Cardiac muscle cell (in vitro differentiated cells and primary cell): ENCODE results near the gene NINJ2. TPM values are rescaled to one million over a fixed set of nuclear protein-coding genes. Genes with fewer than 3 reads are reported as not detected.

Experiments used
- DNase-seq, 2 donors: peaks; one replicate each; pipeline versions ENCODE4 v3.0.0 to v3.0.0-alpha.2; 2010 to 2017; ENCODE audit warnings: low read depth in 1 of 2, low spot score in 1 of 2
- H3K27ac ChIP-seq: fragments of 200-600 bp; sonication (generic); 2 replicates; pipeline ENCODE4 v1.5.1; 2016
- H3K27me3 ChIP-seq: fragments of 200-600 bp; sonication (generic); 2 replicates; pipeline ENCODE4 v1.6.0; 2016; ENCODE audit warnings: control low read depth
- H3K36me3 ChIP-seq: fragments of 200-600 bp; sonication (generic); 2 replicates; pipeline ENCODE4 v1.5.1; 2016; ENCODE audit warnings: control low read depth
- H3K4me1 ChIP-seq: fragments of 200-600 bp; sonication (generic); 2 replicates; pipeline ENCODE4 v1.8.1; 2017; ENCODE audit warnings: low read depth, mild to moderate bottlenecking, mixed run types
- H3K4me3 ChIP-seq: fragments of 200-600 bp; sonication (generic); 2 replicates; pipeline ENCODE4 v1.5.1; 2016; ENCODE audit warnings: mild to moderate bottlenecking
- H3K9me3 ChIP-seq: fragments of 200-600 bp; sonication (generic); 2 replicates; pipeline ENCODE4 v1.5.1; 2017; ENCODE audit warnings: low read depth, mild to moderate bottlenecking, control low read depth
- CTCF ChIP-seq: IDR thresholded peaks from 2 replicates; pipeline ENCODE4 v1.5.1; 2012; ENCODE audit warnings: low read depth, mild to moderate bottlenecking, low read length
- polyA plus RNA-seq: library from polyadenylated mRNA; unstranded; fragments of >200 nt; fragmentation: Nextera tagmentation; extraction: Ambion mirVana; gene quantifications from 2 replicates; pipeline ENCODE4 v1.2.1, GENCODE V29; 2016
- total RNA-seq: library from RNA; depleted of rRNA; stranded (reverse); fragments of >200 nt; gene quantifications from 2 replicates; pipeline ENCODE4 v1.2.3, GENCODE V29; 2016

Gene NINJ2
- total and polyA plus RNA-seq, 2 experiments from 2014 or later: 2.3 TPM; not detected in 1

- peak; percentile 69 to 77 for DNase-seq
- TF ChIP-seq CTCF: peak; percentile 99
- no peak overlapping the region for H3K4me3 ChIP-seq
Observed at GRCh38 chr12:575948-576614, 87.2 kb downstream of the NINJ2 start.

GRCh38 chr12:575129-575502, 88.1 kb downstream of the NINJ2 start:
- Histone ChIP-seq H3K36me3 (no peaks in the 10 kb centered on the region), H3K27me3 (no peaks in the 10 kb centered on the region), H3K27ac (no peak overlapping the region), H3K4me1 (peaks cover 23% of the 10 kb centered on the region), H3K4me3 (no peak overlapping the region), H3K9me3 (no peaks in the 10 kb centered on the region)
- TF ChIP-seq CTCF: no peak
- no peak for DNase-seq

More at GRCh38 chr12:575948-576614, 87.2 kb downstream of the NINJ2 start:
- H3K4me1 ChIP-seq: peaks cover 15% of the 10 kb centered on the region
- no peaks in the 10 kb centered on the region for H3K27me3 ChIP-seq
- no peaks in the 10 kb centered on the region for H3K36me3 ChIP-seq
- H3K9me3 ChIP-seq: no peaks in the 10 kb centered on the region
- no peak overlapping the region for H3K27ac ChIP-seq

- peaks cover 21% of the 10 kb centered on the region for H3K4me1 ChIP-seq
- TF ChIP-seq CTCF: no peak
- H3K9me3 ChIP-seq: no peaks in the 10 kb centered on the region
- H3K27ac ChIP-seq: no peak overlapping the region
- no peaks in the 10 kb centered on the region for H3K27me3 ChIP-seq
- H3K4me3 ChIP-seq: no peak overlapping the region
- no peak for DNase-seq
- no peaks in the 10 kb centered on the region for H3K36me3 ChIP-seq
Observed at GRCh38 chr12:574475-575128, 88.6 kb downstream of the NINJ2 start.

- H3K27ac ChIP-seq: no peak overlapping the region
- no peak for TF ChIP-seq CTCF
Observed at GRCh38 chr12:573232-573631, 90.0 kb downstream of the NINJ2 start.

GRCh38 chr12:572532-572899, 90.7 kb downstream of the NINJ2 start:
- Histone ChIP-seq H3K36me3 (no peaks in the 10 kb centered on the region), H3K27me3 (no peaks in the 10 kb centered on the region), H3K4me1 (peaks cover 7% of the 10 kb centered on the region), H3K9me3 (no peaks in the 10 kb centered on the region), H3K4me3 (no peak overlapping the region), H3K27ac (no peak overlapping the region)
- no peak for DNase-seq
- no peak for TF ChIP-seq CTCF

More at GRCh38 chr12:573232-573631, 90.0 kb downstream of the NINJ2 start:
- H3K36me3 ChIP-seq: no peaks in the 10 kb centered on the region
- no peaks in the 10 kb centered on the region for H3K9me3 ChIP-seq
- no peak for DNase-seq
- no peak overlapping the region for H3K4me3 ChIP-seq
- H3K4me1 ChIP-seq: peaks cover 7% of the 10 kb centered on the region
- no peaks in the 10 kb centered on the region for H3K27me3 ChIP-seq
